Fibroblast of villous mesenchyme (primary cell): ENCODE results near the gene ANK3. TPM values are rescaled to one million over a fixed set of nuclear protein-coding genes. Genes with fewer than 3 reads are reported as not detected.

Experiments used
- DNase-seq: peaks from one replicate; pipeline ENCODE4 v3.0.0-alpha.2; 2010; ENCODE audit warnings: low read depth
- H3K4me3 ChIP-seq: 2 replicates; pipeline ENCODE4 v1.5.1; 2011; ENCODE audit warnings: low read depth, mild to moderate bottlenecking, low read length
- total RNA-seq: library from RNA; depleted of rRNA; stranded (reverse); fragments of >200 nt; gene quantifications from 2 replicates; pipeline ENCODE4 v1.2.3, GENCODE V29; 2012
- TF ChIP-seq, protein P1 (sequence below): IDR thresholded peaks from 2 replicates; pipeline ENCODE4 v1.5.1; 2012; ENCODE audit warnings: low read depth, mild to moderate bottlenecking, low read length; ENCODE audit not compliant: insufficient read depth

ANK3 gene
- total RNA-seq, 1 donor = 1.3 TPM

DNA sequence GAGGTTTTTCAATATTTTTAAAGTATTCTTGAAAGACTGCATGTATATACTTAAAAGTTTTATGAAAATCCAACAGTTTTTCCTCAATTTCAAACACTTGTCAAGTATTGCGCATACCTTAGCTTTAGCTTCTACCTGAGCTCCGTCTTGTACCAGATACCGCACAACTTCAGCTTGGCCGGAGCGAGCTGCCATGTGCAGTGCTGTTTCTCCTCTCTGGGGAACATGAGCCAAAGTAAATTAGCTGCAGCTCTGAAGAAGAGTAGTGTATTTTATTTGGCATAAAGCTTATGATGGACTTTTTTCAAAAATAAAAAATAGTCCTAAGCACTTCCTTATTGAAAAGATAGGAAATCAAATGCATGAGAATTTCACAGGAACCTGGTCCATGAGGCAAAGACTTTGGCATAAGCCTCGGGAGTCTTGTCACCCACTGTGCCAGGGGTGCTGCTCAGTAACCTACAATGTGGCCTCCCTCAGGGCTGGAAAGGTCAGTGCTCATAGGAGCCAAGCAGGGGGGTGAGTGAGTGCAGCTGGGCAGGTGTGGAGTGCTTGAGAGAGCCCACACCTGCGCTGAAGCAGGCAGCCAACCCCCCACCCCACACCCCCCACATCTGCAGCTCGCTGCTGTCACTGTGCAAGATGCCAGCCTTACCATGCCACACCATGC is 189.5 kb downstream of the ANK3 start:
- no peak overlapping the region for H3K4me3 ChIP-seq
- no peak for DNase-seq
- TF ChIP-seq, protein P1, sequence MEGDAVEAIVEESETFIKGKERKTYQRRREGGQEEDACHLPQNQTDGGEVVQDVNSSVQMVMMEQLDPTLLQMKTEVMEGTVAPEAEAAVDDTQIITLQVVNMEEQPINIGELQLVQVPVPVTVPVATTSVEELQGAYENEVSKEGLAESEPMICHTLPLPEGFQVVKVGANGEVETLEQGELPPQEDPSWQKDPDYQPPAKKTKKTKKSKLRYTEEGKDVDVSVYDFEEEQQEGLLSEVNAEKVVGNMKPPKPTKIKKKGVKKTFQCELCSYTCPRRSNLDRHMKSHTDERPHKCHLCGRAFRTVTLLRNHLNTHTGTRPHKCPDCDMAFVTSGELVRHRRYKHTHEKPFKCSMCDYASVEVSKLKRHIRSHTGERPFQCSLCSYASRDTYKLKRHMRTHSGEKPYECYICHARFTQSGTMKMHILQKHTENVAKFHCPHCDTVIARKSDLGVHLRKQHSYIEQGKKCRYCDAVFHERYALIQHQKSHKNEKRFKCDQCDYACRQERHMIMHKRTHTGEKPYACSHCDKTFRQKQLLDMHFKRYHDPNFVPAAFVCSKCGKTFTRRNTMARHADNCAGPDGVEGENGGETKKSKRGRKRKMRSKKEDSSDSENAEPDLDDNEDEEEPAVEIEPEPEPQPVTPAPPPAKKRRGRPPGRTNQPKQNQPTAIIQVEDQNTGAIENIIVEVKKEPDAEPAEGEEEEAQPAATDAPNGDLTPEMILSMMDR = no peak

DNA sequence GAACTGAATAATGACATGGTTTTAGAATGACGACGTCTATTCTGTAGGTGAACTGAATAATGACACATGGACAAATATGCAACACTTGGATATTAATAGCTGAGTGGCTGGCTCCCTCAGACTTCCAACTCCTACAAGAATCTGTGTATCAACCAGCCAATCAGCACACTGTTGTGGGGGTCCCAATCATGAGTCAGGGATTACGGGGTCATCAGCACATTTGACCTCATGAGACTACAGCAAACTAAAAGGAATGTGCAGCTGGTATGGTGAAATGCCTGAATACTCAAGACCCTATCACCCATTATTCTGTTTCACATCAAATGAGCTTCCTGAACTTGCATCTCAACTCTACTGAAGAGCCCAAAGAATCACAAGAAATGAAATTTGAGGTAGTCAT is 192.5 kb downstream of the ANK3 start:
- H3K4me3 ChIP-seq = no peak overlapping the region
- DNase-seq = peak; percentile 28
- TF ChIP-seq, protein P1 = no peak

DNA sequence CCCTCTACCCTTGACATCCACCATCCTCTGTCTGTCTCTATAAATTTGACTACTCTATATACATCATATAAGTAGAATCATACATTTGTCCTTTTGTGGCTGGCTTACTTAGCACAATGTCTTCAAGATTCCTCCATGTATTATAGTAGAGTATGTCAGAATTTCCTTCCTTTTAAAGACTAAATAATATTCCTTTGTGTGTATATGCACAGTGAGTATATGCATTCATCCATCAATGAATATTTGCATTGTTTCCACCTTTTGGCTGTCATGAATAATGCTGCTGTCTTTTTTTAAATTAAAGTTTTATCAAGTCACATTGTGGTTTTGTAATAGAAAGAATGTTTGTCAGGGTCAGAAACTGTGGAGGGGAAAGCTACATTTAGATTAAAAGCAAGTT is 195.3 kb downstream of the ANK3 start:
- no peak for DNase-seq
- TF ChIP-seq, protein P1 = no peak
- H3K4me3 ChIP-seq = no peak overlapping the region

- TF ChIP-seq, protein P1 = no peak
- no peak for DNase-seq
- H3K4me3 ChIP-seq = no peak overlapping the region
Measured at GRCh38 chr10:60192946-60193345, 196.7 kb downstream of the ANK3 start.

DNA sequence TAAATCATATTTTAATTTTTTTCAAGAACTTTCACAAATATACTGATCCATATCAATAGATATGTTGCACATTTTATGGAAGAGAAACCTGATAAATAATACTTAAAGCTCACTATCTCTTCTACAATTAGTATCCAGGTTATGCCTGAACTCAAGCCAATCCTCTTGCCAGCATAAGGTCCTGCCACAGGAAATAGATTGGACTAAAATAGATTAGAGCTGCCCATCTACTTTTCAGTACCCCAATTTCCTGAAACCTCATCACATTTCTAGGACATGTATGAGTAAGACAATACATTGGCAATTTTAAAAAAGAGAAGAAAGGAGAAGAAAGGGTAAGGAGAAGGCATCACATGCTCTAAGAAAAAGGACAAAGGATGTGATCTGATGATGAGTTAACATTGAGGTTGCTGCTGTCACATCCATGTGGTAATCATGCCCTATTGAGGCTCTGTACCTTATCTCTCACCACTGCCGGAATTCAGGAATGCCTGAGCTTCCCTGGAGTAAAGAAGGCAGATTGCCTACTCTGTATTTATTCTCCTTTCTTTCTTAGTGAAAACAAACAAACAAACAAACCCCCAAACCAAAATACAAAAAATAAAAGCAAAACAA is 199.7 kb downstream of the ANK3 start:
- TF ChIP-seq, protein P1 = no peak
- no peak for DNase-seq

DNA sequence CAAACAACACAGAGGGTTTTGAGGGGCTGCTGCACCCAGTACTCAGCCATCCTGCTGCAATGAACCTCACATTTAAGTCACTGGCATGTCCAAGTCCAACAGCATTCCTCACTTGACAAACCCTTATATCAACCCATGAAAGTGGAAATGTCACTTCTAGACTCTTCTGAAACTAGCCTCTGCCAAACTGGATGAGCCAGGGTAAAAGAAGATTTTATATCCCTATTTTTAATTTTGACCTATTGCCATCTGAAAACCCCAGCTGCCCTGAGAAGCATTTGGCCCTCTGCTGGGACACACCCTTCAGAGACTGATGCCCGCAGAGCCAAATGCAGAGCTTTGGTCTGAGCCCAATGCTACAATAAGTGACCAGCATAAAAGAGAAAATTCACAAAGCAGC is 201.1 kb downstream of the ANK3 start:
- H3K4me3 ChIP-seq = no peak overlapping the region
- no peak for DNase-seq
- TF ChIP-seq, protein P1 = no peak

More for the DNA sequence above, 199.7 kb downstream of the ANK3 start:
- H3K4me3 ChIP-seq = no peak overlapping the region

DNA sequence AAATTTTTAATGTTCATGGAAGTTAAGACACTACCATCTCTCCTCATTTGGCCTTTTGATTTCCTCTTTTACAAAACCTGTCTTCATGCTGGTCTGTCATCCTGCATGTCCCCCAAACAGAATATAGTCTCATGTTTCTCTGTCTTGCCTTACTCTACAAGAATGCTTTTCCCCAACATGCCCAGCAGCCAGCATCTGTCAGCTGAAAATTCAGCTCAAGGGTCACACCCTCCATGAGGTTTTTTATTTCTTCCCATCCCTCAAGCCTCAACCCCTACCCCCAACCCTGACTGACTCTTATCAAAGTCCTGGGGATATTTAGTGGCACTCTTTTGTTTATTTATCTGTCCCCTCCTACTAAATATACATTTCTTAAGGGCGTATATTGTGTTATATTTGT is 202.0 kb downstream of the ANK3 start:
- TF ChIP-seq, protein P1 = no peak
- no peak for DNase-seq
- no peak overlapping the region for H3K4me3 ChIP-seq
